GM12801 (cell line): ENCODE data around the gene HSF4.

Experiments
- CTCF ChIP-seq: IDR thresholded peaks from one replicate; pipeline ENCODE4 v1.5.1; 2011; ENCODE audit warnings: control low read depth; ENCODE audit not compliant: insufficient read length; ENCODE audit errors: extremely low read depth

HSF4 gene

DNA sequence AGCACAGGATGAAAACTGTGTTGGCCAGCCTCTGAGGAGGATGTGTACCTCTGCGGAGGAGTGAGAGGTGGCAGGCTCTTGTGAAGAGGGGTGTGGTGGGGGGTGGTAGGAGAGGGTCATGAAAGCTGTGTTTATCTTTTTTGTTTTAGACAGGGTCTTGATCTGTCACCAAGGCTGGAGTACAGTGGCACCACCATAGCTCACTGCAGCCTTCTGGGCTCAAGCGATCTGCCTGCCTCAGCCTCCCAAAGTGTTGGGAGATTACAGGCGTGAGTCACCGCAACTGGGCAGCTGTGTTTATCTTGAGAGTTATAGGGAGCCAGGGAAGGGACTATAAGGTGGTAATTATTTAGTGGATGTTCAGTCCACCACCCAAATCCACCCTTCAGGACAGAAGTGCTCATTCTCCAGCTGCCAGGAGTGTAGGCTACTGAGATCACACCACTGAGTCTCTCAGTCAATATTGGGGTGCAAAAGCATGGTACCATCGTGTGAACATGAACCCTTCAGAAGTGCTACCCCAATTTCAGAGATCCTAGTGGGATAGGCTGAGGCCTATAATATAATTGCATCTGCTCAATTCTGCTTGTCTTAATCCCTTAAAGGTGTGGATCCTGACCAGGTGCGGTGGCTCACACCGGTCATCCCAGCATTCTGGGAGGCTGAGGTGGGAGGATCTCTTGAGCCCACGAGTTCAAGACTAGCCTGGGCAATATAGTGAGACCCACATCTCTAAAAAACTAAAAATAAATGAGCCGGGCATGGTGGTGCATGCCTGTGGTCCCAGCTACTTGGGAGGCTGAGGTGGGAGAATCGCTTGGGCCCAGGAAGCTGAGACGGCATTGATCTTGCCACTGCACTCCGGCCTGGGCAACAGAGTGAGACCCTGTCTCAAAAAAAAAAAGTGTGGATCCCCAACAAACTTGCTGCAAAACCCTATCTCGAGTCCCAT is 26.2 kb downstream of the HSF4 start:
- no peak for TF ChIP-seq CTCF

DNA sequence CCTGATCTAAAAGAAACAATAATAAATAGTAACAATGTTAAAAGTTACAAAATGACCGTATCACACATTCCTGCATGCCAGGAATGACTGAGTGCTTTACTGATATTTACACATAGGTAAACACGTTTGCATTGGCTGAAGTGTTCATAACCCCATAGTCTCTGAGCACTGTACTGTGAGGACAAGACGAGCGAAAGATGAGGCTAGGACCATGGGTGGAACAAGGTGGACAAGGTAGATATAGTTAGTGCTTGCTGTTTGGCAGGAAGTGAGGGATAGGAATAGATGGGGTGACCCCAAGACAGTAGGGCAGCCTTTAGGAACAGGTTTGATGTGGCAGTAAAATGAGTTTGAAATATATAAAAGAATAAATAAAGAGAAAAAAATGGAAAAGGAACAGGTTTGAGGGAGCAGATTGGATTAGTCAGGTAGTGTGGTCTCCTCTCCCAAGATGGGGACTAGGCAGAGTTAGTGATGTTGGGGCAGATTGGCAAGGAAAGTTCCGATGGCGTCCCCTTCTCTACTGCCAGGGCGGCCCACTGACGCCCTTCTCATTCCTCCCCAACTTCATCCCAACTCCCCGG is 27.0 kb downstream of the HSF4 start:
- TF ChIP-seq CTCF, result no peak

- TF ChIP-seq CTCF, result no peak
Observed at GRCh38 chr16:67191995-67192681, 27.6 kb downstream of the HSF4 start, which contains the start of gene E2F4. Gene E2F4, plus strand, starts transcription at chr16:67192155. Its CDS starts 73 bp downstream, at chr16:67192228.

GRCh38 chr16:67192781-67193361 is 28.3 kb downstream of the HSF4 start:
- TF ChIP-seq CTCF, result no peak

DNA sequence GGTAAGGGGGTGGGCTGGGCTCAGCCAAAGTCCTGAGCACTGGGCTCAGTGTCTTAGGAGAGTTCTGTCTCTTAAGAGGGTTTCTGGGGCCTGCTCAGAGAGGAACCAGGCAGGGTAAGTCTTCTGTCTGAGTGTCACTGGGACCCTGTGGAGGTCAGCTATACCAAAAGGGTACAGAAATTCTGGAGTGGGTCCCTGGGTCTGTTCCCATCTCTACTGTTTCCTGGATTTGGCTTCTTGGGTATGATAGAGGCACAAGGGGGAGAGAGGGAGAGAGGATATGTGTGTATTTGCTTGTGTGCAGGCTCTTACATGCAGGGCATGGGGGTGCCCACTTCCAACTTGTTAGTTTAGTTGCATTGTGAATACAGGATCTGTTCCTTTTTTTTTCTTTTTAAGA is 29.0 kb downstream of the HSF4 start:
- TF ChIP-seq CTCF, result no peak

DNA sequence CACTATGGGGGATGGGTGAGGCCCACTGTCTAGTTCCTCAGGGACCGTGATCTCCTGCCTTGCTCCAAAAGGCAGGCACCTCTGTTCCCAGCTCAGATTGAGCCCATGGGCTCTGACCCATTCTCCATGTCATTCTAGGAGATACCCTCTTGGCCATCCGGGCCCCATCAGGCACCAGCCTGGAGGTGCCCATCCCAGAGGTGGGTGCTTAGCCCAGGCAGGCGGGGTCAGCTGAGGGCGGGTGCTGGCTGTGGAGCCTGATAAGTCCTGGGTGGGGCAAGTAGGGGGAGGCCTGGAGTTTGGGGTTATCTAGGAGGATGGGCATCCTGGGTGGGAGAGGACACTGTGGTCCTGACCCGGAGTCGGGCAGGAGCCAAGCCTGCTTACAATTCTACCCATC is 29.7 kb downstream of the HSF4 start:
- no peak for TF ChIP-seq CTCF

DNA sequence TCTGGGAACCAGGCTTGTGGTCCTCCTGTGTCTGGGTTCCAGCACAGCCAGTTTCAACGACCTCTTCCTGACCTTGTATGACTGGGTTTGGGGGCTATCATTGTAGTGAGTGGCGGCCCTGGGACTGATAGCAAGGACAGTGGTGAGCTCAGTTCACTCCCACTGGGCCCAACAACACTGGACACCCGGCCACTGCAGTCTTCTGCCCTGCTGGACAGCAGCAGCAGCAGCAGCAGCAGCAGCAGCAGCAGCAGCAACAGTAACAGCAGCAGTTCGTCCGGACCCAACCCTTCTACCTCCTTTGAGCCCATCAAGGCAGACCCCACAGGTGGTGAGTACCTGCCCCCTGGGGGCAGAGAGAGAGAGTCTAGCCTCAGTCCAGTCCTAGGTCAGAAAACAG is 31.1 kb downstream of the HSF4 start:
- no peak for TF ChIP-seq CTCF
